ENCODE data around the gene COQ3. TPM values are rescaled to one million over a fixed set of nuclear protein-coding genes. Genes with fewer than 3 reads are reported as not detected.

COQ3 gene
- polyA plus RNA-seq, 1 donor (not counting 4 experiments of a cell fraction or from before 2014, with no cell fraction given) = 21.2 TPM

DNA sequence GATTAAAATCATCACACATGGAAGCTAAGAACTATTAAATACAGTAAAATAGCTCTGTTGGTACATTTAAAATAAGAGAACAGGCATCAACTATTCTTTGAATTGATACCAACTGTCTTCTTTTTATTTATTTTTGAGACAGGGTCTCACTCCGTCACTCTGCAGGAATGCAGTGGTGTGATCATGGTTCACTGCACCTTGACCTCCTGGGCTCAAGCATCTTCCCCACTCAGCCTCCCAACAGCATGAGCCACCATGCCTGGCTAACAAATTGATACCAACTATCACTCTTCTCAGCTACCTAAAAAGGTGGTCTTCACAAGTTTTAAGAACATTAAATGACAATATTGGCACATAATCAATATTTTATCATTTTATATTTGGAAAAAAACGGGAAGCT lies 38.9 kb upstream of the COQ3 start:
- no peak overlapping the region for H2AFZ ChIP-seq (ENCODE audit: control insufficient read depth, low read length)
- no peaks in the 10 kb centered on the region for H3K9me1 ChIP-seq (ENCODE audit: control insufficient read depth, extremely low read depth, insufficient read depth, low read length)
- H3K36me3 ChIP-seq (ENCODE audit: control insufficient read depth in 2 of 2, extremely low read depth in 1 of 2, insufficient read depth in 2 of 2, low read length in 2 of 2) = peaks cover 0 to 4% of the 10 kb centered on the region in 2 experiments
- no peaks in the 10 kb centered on the region for H3K4me1 ChIP-seq (ENCODE audit: control insufficient read depth, extremely low read depth, insufficient read depth, low read length)
- no peak for DNase-seq (ENCODE audit: low read depth, low spot score)
- H3K79me2 ChIP-seq (ENCODE audit: control insufficient read depth, insufficient read depth, low read length) = peaks cover 1% of the 10 kb centered on the region
- dilution Hi-C loops (cut with MboI; ENCODE audit: extremely low pct_ligation_motif_present, low sequenced_read_pairs) = no loop called here
- H3K9me3 ChIP-seq (ENCODE audit: control insufficient read depth, low read depth, low read length) = no peaks in the 10 kb centered on the region
- H3K27me3 ChIP-seq (ENCODE audit: control insufficient read depth, extremely low read depth, insufficient read depth, low read length) = no peaks in the 10 kb centered on the region
- FAIRE-seq = no peak
- no peak overlapping the region for H3K27ac ChIP-seq (ENCODE audit: control insufficient read depth, insufficient read depth, low read length)
- H3K9ac ChIP-seq (ENCODE audit: control insufficient read depth, extremely low read depth, insufficient read depth, low read length) = no peak overlapping the region
- H3K4me3 ChIP-seq (ENCODE audit: control insufficient read depth in 2 of 3, extremely low read depth in 1 of 3, insufficient read depth in 2 of 3, low read depth in 1 of 3, low read length in 3 of 3) = no peak overlapping the region
- no peak for TF ChIP-seq EZH2 (IDR thresholded peaks at IDR 0.05; ENCODE audit: low read length)
- TF ChIP-seq, protein P1, sequence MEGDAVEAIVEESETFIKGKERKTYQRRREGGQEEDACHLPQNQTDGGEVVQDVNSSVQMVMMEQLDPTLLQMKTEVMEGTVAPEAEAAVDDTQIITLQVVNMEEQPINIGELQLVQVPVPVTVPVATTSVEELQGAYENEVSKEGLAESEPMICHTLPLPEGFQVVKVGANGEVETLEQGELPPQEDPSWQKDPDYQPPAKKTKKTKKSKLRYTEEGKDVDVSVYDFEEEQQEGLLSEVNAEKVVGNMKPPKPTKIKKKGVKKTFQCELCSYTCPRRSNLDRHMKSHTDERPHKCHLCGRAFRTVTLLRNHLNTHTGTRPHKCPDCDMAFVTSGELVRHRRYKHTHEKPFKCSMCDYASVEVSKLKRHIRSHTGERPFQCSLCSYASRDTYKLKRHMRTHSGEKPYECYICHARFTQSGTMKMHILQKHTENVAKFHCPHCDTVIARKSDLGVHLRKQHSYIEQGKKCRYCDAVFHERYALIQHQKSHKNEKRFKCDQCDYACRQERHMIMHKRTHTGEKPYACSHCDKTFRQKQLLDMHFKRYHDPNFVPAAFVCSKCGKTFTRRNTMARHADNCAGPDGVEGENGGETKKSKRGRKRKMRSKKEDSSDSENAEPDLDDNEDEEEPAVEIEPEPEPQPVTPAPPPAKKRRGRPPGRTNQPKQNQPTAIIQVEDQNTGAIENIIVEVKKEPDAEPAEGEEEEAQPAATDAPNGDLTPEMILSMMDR (optimal IDR thresholded peaks at IDR 0.05 in 1 of 3, IDR thresholded peaks at IDR 0.05 in 1 of 3, conservative IDR thresholded peaks at IDR 0.05 in 1 of 3; ENCODE audit: extremely low read depth in 1 of 3, insufficient read depth in 2 of 3, low read length in 3 of 3) = no peak
- no peak overlapping the region for H3K4me2 ChIP-seq (ENCODE audit: control insufficient read depth, extremely low read depth, insufficient read depth, low read depth, low read length)
- no peaks in the 10 kb centered on the region for H4K20me1 ChIP-seq (ENCODE audit: control insufficient read depth, extremely low read depth, insufficient read depth, low read length)

DNA sequence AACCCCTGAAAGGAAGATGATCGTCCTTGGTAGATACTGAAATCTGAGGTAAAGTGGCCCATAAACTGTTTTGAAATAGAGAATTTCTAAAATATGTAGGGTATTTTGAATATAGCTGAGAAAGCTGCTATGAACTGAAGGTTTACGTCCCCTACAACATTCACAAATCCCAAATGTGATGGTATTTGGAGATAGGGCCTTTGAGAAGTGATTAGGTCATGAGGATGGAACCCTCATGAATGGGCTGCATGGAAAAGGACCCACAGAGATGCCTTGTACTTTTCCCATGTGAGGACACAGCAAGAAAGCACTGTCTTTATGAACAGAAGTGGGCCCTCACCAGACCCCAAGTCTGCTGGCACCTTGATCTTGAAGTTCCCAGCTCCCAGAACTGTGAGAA lies 37.9 kb upstream of the COQ3 start:
- no peaks in the 10 kb centered on the region for H3K4me1 ChIP-seq (ENCODE audit: control insufficient read depth, extremely low read depth, insufficient read depth, low read length)
- H3K27me3 ChIP-seq (ENCODE audit: control insufficient read depth, extremely low read depth, insufficient read depth, low read length) = no peaks in the 10 kb centered on the region
- no peak for FAIRE-seq
- H3K79me2 ChIP-seq (ENCODE audit: control insufficient read depth, insufficient read depth, low read length) = peaks cover 3% of the 10 kb centered on the region
- dilution Hi-C loops (cut with MboI; ENCODE audit: extremely low pct_ligation_motif_present, low sequenced_read_pairs) = no loop called here
- no peak for DNase-seq (ENCODE audit: low read depth, low spot score)
- TF ChIP-seq, protein P1 (optimal IDR thresholded peaks at IDR 0.05 in 1 of 3, IDR thresholded peaks at IDR 0.05 in 1 of 3, conservative IDR thresholded peaks at IDR 0.05 in 1 of 3; ENCODE audit: extremely low read depth in 1 of 3, insufficient read depth in 2 of 3, low read length in 3 of 3) = no peak
- TF ChIP-seq EZH2 (IDR thresholded peaks at IDR 0.05; ENCODE audit: low read length) = no peak
- H3K9ac ChIP-seq (ENCODE audit: control insufficient read depth, extremely low read depth, insufficient read depth, low read length) = no peak overlapping the region
- H3K4me2 ChIP-seq (ENCODE audit: control insufficient read depth, extremely low read depth, insufficient read depth, low read depth, low read length) = no peak overlapping the region
- peaks cover 0 to 4% of the 10 kb centered on the region in 2 experiments for H3K36me3 ChIP-seq (ENCODE audit: control insufficient read depth in 2 of 2, extremely low read depth in 1 of 2, insufficient read depth in 2 of 2, low read length in 2 of 2)
- H3K4me3 ChIP-seq (ENCODE audit: control insufficient read depth in 2 of 3, extremely low read depth in 1 of 3, insufficient read depth in 2 of 3, low read depth in 1 of 3, low read length in 3 of 3) = no peak overlapping the region
- H3K9me3 ChIP-seq (ENCODE audit: control insufficient read depth, low read depth, low read length) = no peaks in the 10 kb centered on the region
- no peaks in the 10 kb centered on the region for H4K20me1 ChIP-seq (ENCODE audit: control insufficient read depth, extremely low read depth, insufficient read depth, low read length)
- H2AFZ ChIP-seq (ENCODE audit: control insufficient read depth, low read length) = no peak overlapping the region
- no peaks in the 10 kb centered on the region for H3K9me1 ChIP-seq (ENCODE audit: control insufficient read depth, extremely low read depth, insufficient read depth, low read length)
- no peak overlapping the region for H3K27ac ChIP-seq (ENCODE audit: control insufficient read depth, insufficient read depth, low read length)

All from keratinocyte (primary cell).